HG03342 (cell line): Measurements from ENCODE around the gene AKR1E2.
"Not testable (repeated sequence)": the region's sequence is repeated elsewhere in the genome, so short reads cannot be mapped to it uniquely, and the experiment has no call there.

Experiments
- ATAC-seq: cut with Tn5 transposase; IDR thresholded peaks from one replicate; pipeline ENCODE4 v1.9.1; 2021; ENCODE audit warnings: mild to moderate bottlenecking, moderate library complexity; ENCODE audit not compliant: unreplicated experiment

The AKR1E2 gene

GRCh38 chr10:4813023-4813422, 13.0 kb upstream of the AKR1E2 start:
- ATAC-seq, result no peak

DNA sequence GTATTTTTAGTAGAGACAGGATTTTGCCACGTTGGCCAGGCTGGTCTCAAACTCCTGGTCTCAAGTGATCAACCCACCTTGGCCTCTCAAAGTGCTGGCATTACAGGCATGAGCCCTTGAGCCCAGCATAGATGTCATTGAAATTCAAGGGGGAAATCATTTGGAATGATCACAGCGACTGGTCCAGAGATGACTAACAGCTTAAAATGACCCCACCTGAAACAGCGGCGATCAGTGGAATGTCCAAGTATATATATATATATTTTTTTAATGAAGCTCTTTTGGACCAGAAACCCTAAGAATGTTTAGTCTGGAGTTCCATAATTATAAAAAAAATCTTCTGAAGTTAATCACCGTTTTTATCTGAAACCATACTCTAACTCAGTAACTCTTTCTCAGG, 12.5 kb upstream of the AKR1E2 start:
- ATAC-seq, result no peak

DNA sequence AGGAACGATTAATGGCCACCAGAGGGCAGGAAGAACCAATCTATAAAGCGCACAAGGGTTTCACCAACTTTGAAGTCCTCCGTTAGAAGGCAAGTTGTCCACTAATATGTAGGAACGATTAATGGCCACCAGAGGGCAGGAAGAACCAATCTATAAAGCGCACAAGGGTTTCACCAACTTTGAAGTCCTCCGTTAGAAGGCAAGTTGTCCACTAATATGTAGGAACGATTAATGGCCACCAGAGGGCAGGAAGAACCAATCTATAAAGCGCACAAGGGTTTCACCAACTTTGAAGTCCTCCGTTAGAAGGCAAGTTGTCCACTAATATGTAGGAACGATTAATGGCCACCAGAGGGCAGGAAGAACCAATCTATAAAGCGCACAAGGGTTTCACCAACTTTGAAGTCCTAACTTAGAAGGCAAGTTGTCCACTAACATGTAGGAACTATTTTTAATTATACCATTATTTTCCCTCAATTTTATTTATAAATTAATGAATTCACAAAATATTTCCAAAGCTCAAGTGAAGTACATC, 10.3 kb upstream of the AKR1E2 start:
- not testable (repeated sequence) for ATAC-seq

DNA sequence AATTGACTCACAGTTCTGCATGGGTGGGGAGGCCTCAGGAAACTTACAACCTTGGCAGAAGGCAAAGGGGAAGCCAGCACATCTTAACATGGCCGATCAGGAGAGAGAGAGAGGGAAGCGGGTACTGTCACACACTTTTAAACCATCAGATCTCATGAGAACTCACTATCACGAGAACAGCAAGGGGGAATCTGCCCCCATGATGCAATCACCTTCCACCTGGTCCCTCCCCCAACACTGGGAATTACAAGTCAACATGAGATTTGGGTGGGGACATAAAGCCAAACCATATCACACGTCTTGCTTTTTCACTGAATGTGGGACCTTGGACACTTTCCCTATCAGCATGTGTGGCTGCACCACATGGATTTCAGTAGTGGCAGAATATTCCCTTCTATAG, 9.0 kb upstream of the AKR1E2 start:
- no peak for ATAC-seq

GRCh38 chr10:4819067-4819466, 6.9 kb upstream of the AKR1E2 start:
- ATAC-seq, result no peak

DNA sequence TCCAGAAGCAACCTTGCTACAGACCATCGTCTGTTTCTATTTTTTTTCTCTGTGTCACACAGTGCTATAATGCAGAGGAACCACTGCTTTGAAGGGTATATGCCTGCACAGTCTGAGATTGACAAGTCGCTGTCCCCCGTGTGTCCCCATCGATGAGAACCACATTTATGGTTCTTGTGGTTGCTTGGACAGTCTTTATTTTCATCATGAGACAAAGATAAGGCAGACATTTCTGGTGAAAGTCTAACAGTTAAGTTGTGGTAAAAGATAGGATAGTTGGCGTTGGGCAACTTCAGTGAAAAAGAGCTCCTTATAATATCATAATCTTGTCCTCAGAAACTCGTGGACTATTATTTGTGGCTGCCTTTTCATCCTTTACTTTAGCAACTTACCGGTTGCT, 6.3 kb upstream of the AKR1E2 start:
- ATAC-seq, result no peak

DNA sequence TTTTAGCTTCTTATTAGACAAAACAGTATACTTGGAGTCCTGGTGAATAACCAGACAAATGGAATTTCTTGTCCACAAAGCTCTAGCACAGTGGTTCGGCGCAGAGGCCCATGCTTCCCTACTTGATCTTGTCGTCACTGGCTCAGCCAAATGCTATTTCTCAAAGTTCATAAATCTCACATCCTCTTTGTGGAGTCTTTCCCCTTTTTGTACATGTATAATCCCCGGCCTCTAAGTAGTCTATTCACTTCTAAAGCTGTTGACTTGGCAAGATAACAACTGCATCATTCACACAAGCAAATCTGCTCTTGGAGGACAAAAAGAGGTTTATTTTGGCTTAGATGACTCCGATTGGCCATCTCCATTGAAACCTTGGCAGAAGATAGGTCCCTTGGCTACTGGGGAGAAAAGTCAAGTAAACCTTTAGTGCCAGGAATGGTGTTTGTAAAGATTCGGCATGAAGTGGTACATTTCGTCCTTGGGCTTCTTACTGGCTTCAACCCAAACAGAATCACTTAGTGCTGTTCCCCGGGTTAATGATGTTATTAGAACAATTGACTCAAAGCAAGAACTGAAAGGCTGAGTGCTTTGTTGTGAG, 5.1 kb upstream of the AKR1E2 start:
- ATAC-seq, result no peak

GRCh38 chr10:4822208-4822607, 3.8 kb upstream of the AKR1E2 start:
- ATAC-seq, result no peak

DNA sequence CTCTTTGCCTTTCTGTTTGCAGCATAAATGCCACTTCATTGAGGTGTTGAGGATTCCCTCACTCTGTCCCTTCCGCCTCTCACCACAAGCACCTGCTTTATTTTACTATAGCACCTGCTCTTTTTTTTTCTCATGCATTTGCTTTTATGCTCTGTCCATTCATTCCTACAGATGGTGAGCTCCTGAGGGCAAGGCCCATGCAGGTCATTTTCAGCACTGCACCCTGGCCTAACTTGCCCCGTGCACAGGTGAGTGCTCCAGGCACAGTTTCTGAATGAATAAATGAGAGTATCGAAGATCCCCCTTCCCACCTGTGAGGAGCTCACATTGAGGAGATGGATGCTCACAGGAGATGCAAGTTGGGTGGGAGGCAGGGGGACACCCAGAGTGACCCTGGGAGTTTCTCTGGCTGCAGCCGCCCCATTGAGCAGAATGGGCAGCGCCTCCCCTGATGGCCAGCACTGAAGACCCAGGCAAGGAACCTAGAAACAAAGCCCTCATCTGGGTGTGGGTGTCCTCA, 1.2 kb upstream of the AKR1E2 start:
- no peak for ATAC-seq

GRCh38 chr10:4825456-4825867, 545 bp upstream of the AKR1E2 start:
- no peak for ATAC-seq

GRCh38 chr10:4826792-4827324, 851 bp downstream of the AKR1E2 start:
- no peak for ATAC-seq

DNA sequence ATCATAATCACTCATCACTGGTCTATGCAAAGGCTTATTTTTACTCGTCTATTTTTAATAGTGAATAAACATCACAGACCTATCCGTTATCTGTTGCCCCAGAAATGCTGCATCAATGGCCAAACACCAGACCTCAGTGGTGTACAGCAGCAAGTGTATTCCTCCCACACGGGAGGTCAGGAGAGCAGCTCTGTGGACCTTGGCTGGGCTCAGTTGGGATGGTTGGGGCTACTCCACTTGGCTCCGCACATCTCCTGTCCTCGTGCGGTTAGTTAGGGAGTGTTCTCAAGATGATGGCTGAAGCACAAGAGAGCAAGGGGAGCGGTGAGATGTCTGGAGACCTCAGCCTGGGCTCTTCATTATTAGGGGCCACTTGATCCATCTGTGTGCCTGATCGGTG, 2.0 kb downstream of the AKR1E2 start:
- no peak for ATAC-seq

DNA sequence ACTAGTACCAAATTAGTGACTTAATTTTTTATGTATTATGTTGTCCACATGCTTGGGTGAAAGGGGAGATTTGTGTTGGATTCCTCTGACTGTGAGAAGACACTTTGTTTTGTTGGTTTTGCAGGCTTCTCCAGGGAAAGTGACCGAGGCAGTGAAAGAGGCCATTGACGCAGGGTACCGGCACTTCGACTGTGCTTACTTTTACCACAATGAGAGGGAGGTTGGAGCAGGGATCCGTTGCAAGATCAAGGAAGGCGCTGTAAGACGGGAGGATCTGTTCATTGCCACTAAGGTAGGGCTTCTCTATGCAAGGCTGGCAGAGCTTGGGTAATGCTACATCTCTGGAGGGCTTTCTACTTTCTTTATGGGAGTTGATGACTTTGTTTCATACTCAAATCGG, 4.5 kb downstream of the AKR1E2 start:
- no peak for ATAC-seq

GRCh38 chr10:4831091-4831490, 5.1 kb downstream of the AKR1E2 start:
- ATAC-seq, result no peak

DNA sequence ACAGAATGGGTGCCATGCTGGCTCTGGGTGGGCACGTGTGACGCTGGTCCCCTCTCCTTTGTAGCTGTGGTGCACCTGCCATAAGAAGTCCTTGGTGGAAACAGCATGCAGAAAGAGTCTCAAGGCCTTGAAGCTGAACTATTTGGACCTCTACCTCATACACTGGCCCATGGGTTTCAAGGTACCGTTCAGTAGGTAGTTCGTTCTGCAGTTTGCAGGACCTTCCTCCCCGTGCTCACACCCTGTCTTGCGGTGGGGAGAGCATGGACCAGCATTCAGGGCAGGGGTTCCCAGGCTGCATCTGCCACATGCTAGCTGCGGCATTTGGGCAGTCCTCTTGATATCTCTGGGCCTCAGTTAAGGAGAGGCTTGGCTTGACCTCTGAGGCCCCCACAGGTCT, 7.3 kb downstream of the AKR1E2 start:
- no peak for ATAC-seq

GRCh38 chr10:4834898-4835405, 8.9 kb downstream of the AKR1E2 start:
- ATAC-seq, result no peak

DNA sequence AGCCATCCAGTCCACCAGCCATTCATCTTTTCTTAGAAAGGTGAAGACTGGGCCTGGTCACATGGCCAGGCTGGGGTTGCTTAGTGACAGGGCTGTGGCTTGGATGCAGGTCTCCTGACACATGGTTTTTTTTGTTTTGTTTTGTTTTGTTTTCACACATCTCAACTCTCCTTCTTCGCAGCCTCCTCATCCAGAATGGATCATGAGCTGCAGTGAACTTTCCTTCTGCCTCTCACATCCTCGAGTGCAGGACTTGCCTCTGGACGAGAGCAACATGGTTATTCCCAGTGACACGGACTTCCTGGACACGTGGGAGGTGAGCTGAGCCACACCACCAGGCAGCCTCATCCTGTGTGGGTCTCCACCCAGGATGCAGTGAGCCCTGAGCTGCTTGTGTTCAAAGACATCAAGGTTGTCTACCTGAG, 9.5 kb downstream of the AKR1E2 start:
- ATAC-seq, result no peak

DNA sequence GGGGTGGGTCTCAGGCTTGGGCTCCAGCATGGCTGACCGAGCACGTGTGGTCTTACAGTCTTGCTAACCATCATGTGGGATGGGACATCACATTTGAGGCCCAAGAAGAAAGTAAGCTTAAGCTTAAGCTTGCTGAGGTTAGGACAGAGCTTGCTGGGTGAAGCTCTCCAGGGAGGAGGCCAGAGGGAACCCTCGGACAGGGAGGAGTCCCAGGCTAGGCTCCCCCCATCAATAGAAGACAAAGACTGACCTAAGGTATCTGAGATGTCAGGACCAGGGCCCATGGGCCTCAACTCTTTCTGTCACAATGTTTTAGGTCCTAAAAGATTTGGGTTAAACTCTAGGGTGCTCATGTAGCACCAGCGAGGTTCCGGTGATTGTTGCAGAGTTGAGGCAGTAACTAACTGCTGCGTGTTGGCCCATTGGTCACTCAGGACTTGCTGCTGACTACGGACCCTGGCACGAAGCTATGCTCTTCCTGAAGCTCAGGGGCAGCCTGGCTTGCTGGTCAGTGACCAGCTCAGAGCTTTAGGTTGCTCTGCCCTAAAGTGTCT, 10.5 kb downstream of the AKR1E2 start:
- ATAC-seq, result no peak

- ATAC-seq, result no peak
Measured at GRCh38 chr10:4837551-4837950, 11.5 kb downstream of the AKR1E2 start.

GRCh38 chr10:4838743-4839142, 12.7 kb downstream of the AKR1E2 start:
- ATAC-seq, result no peak

- no peak for ATAC-seq
Measured at GRCh38 chr10:4839353-4839752, 13.3 kb downstream of the AKR1E2 start.

- ATAC-seq, result no peak
Measured at GRCh38 chr10:4840151-4840550, 14.1 kb downstream of the AKR1E2 start.
